Cardiac fibroblast (primary cell): Measurements from ENCODE around the gene DIAPH3.

Experiments
- DNase-seq, 2 donors: peaks; one replicate each; pipeline versions ENCODE4 v3.0.0 to v3.0.0-alpha.2; 2010; ENCODE audit warnings: low read depth in 2 of 2
- H3K4me3 ChIP-seq, 2 donors: replicated peaks in 1 of 2; 1 replicate in 1 of 2; 2 replicates in 1 of 2; pipeline ENCODE4 v1.5.1; 2011; ENCODE audit warnings: low read depth in 2 of 2, low read length in 2 of 2, mild to moderate bottlenecking in 2 of 2, moderate library complexity in 1 of 2
- CTCF ChIP-seq: IDR thresholded peaks from one replicate; pipeline ENCODE4 v1.5.1; 2011; ENCODE audit warnings: low read depth, mild to moderate bottlenecking, low read length, inconsistent platforms

The DIAPH3 gene

GRCh38 chr13:59877933-59878332 is 285.8 kb downstream of the DIAPH3 start:
- DNase-seq, result peak; percentile 19 to 28
- no peak for TF ChIP-seq CTCF

GRCh38 chr13:59874973-59875372 is 288.8 kb downstream of the DIAPH3 start:
- H3K4me3 ChIP-seq, result no peak overlapping the region
- no peak for DNase-seq
- TF ChIP-seq CTCF, result no peak

More at GRCh38 chr13:59877933-59878332, 285.8 kb downstream of the DIAPH3 start:
- no peak overlapping the region for H3K4me3 ChIP-seq

- no peak for DNase-seq
- no peak overlapping the region for H3K4me3 ChIP-seq
- no peak for TF ChIP-seq CTCF
Observed at GRCh38 chr13:59873856-59874255, 289.9 kb downstream of the DIAPH3 start.

GRCh38 chr13:59873309-59873708 is 290.4 kb downstream of the DIAPH3 start:
- TF ChIP-seq CTCF, result no peak
- no peak for DNase-seq
- no peak overlapping the region for H3K4me3 ChIP-seq

- DNase-seq, result no peak
- no peak for TF ChIP-seq CTCF
- H3K4me3 ChIP-seq, result no peak overlapping the region
Observed at GRCh38 chr13:59867867-59868266, 295.9 kb downstream of the DIAPH3 start.

GRCh38 chr13:59865398-59865797 is 298.3 kb downstream of the DIAPH3 start:
- no peak overlapping the region for H3K4me3 ChIP-seq
- no peak for DNase-seq
- no peak for TF ChIP-seq CTCF

- no peak for DNase-seq
- no peak overlapping the region for H3K4me3 ChIP-seq
- TF ChIP-seq CTCF, result no peak
Observed at GRCh38 chr13:59863621-59864020, 300.1 kb downstream of the DIAPH3 start.
